ENCODE results near the gene PLEKHM3. TPM values are rescaled to one million over a fixed set of nuclear protein-coding genes. Genes with fewer than 3 reads are reported as not detected.

Gene PLEKHM3
- total RNA-seq, 1 donor from 2014 or later = 9.1 TPM

- no peak overlapping the region for H3K4me3 Mint-ChIP-seq (ENCODE audit: unreplicated experiment)
- DNase-seq (ENCODE audit: low spot score) = no peak
- H3K27ac Mint-ChIP-seq (ENCODE audit: unreplicated experiment) = no peak overlapping the region
- H3K27me3 Mint-ChIP-seq (ENCODE audit: low read depth) = no peaks in the 10 kb centered on the region
- H3K9me3 Mint-ChIP-seq (ENCODE audit: low read depth) = no peaks in the 10 kb centered on the region
- H3K36me3 Mint-ChIP-seq (ENCODE audit: low read depth) = no peaks in the 10 kb centered on the region
- TF ChIP-seq, protein P1, sequence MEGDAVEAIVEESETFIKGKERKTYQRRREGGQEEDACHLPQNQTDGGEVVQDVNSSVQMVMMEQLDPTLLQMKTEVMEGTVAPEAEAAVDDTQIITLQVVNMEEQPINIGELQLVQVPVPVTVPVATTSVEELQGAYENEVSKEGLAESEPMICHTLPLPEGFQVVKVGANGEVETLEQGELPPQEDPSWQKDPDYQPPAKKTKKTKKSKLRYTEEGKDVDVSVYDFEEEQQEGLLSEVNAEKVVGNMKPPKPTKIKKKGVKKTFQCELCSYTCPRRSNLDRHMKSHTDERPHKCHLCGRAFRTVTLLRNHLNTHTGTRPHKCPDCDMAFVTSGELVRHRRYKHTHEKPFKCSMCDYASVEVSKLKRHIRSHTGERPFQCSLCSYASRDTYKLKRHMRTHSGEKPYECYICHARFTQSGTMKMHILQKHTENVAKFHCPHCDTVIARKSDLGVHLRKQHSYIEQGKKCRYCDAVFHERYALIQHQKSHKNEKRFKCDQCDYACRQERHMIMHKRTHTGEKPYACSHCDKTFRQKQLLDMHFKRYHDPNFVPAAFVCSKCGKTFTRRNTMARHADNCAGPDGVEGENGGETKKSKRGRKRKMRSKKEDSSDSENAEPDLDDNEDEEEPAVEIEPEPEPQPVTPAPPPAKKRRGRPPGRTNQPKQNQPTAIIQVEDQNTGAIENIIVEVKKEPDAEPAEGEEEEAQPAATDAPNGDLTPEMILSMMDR (IDR thresholded peaks at IDR 0.05) = no peak
- H3K4me1 Mint-ChIP-seq (ENCODE audit: low read depth) = peaks cover 4% of the 10 kb centered on the region
Observed at GRCh38 chr2:207932106-207932505, 93.2 kb downstream of the PLEKHM3 start.

- TF ChIP-seq, protein P1 (IDR thresholded peaks at IDR 0.05) = no peak
- no peaks in the 10 kb centered on the region for H3K27me3 Mint-ChIP-seq (ENCODE audit: low read depth)
- H3K36me3 Mint-ChIP-seq (ENCODE audit: low read depth) = no peaks in the 10 kb centered on the region
- DNase-seq (ENCODE audit: low spot score) = no peak
- H3K4me1 Mint-ChIP-seq (ENCODE audit: low read depth) = peaks cover 14% of the 10 kb centered on the region
- no peak overlapping the region for H3K4me3 Mint-ChIP-seq (ENCODE audit: unreplicated experiment)
- no peak overlapping the region for H3K27ac Mint-ChIP-seq (ENCODE audit: unreplicated experiment)
- H3K9me3 Mint-ChIP-seq (ENCODE audit: low read depth) = no peaks in the 10 kb centered on the region
Observed at GRCh38 chr2:207930747-207931146, 94.6 kb downstream of the PLEKHM3 start.

DNA sequence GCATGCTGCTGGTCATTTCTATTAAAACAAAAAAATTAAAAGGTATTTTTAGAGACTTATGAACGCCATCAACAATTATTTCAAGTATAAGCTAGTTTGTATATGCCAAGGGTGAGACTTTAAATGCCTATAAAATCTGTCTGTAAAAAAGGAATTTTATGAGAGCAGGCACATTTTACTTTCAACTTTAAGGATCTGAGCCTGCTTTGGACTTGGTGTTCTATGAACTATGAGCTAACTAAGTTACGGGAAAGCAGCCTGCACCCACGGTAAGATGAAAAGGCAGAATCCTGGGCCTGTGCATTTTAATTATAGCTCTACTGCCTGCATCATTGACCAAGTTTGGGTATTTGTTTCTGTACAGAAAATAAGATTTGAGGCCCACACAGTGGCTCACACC, 95.4 kb downstream of the PLEKHM3 start:
- H3K27me3 Mint-ChIP-seq (ENCODE audit: low read depth) = no peaks in the 10 kb centered on the region
- DNase-seq (ENCODE audit: low spot score) = no peak
- peaks cover under 1% of the 10 kb centered on the region for H3K36me3 Mint-ChIP-seq (ENCODE audit: low read depth)
- TF ChIP-seq, protein P1 (IDR thresholded peaks at IDR 0.05) = no peak
- no peak overlapping the region for H3K27ac Mint-ChIP-seq (ENCODE audit: unreplicated experiment)
- peaks cover 17% of the 10 kb centered on the region for H3K4me1 Mint-ChIP-seq (ENCODE audit: low read depth)
- H3K9me3 Mint-ChIP-seq (ENCODE audit: low read depth) = no peaks in the 10 kb centered on the region
- H3K4me3 Mint-ChIP-seq (ENCODE audit: unreplicated experiment) = no peak overlapping the region

DNA sequence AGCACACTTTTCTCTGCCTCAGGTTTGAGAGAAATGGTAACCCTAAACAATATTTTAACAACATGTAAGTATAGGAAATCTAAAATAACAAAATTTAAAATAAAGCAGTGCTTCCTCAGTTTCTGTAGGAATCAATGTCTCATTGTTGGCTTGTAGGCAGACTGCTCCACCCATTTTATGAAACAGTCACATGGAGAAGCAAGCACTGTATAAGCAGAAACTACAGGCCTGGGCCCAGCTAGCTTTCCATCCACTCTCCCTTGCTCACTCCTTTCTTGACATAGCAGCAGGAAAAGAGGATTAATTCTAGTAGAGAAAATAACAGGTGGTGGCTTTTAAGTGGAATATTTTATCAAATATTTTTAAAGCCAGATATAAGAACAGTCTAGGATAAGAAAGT, 97.2 kb downstream of the PLEKHM3 start:
- no peak overlapping the region for H3K4me3 Mint-ChIP-seq (ENCODE audit: unreplicated experiment)
- TF ChIP-seq, protein P1 (IDR thresholded peaks at IDR 0.05) = no peak
- H3K4me1 Mint-ChIP-seq (ENCODE audit: low read depth) = peaks cover 17% of the 10 kb centered on the region
- peaks cover 4% of the 10 kb centered on the region for H3K36me3 Mint-ChIP-seq (ENCODE audit: low read depth)
- DNase-seq (ENCODE audit: low spot score) = no peak
- no peaks in the 10 kb centered on the region for H3K9me3 Mint-ChIP-seq (ENCODE audit: low read depth)
- no peak overlapping the region for H3K27ac Mint-ChIP-seq (ENCODE audit: unreplicated experiment)
- H3K27me3 Mint-ChIP-seq (ENCODE audit: low read depth) = no peaks in the 10 kb centered on the region

DNA sequence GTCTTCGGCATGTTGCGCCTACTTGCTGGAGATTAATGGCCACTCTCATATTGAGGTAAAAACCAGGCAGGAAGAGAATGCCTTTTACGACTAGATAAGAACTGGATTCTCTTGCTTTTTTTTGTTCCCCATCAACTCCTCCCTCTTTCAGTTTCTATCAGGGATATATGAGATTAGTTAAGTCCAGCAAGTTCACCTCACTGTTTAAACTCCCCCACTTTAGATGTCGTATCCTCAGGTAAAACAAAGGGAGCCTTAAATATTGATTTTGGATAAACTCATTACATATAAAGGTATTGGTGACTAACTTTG, 98.4 kb downstream of the PLEKHM3 start:
- Mint-ChIP-seq H3K36me3 (ENCODE audit: low read depth) (peaks cover 6% of the 10 kb centered on the region), H3K4me1 (ENCODE audit: low read depth) (peaks cover 17% of the 10 kb centered on the region), H3K4me3 (ENCODE audit: unreplicated experiment) (no peak overlapping the region), H3K27me3 (ENCODE audit: low read depth) (no peaks in the 10 kb centered on the region), H3K9me3 (ENCODE audit: low read depth) (no peaks in the 10 kb centered on the region), H3K27ac (ENCODE audit: unreplicated experiment) (no peak overlapping the region)
- no peak for DNase-seq (ENCODE audit: low spot score)
- TF ChIP-seq, protein P1 (IDR thresholded peaks at IDR 0.05) = no peak

Measured in chondrocyte (in vitro differentiated cells).